Stimulated activated CD8-positive, alpha-beta memory T cell treated with anti-CD3 and anti-CD28 coated beads, Interleukin-15, amount 100 ng/mL, for 4 hours (primary cell): ENCODE results near the gene AKR7A3.

Experiments
- DNase-seq, 2 donors: peaks; one replicate each; pipeline ENCODE4 v3.0.0-alpha.2; 2020; ENCODE audit warnings: low read depth in 2 of 2

Gene AKR7A3

GRCh38 chr1:19288324-19289241 lies at the start of gene AKR7A3:
Gene AKR7A3 (minus strand): TSS chr1:19288770. CDS start chr1:19288709, 61 bp downstream.
- peak in 1 of 2 donors; percentile 13 for DNase-seq

GRCh38 chr1:19338323-19338762 lies 49.8 kb upstream of the AKR7A3 start:
- DNase-seq, result no peak

- no peak for DNase-seq
These were observed 48.7 kb upstream of the AKR7A3 start for GRCh38 chr1:19337289-19337688.

GRCh38 chr1:19336543-19336942 lies 48.0 kb upstream of the AKR7A3 start:
- DNase-seq, result peak in 1 of 2 donors; percentile 19

GRCh38 chr1:19333587-19334354 lies 45.2 kb upstream of the AKR7A3 start:
- DNase-seq, result no peak

- DNase-seq, result no peak
These were observed 44.3 kb upstream of the AKR7A3 start for GRCh38 chr1:19332832-19333231.

- DNase-seq, result no peak
These were observed 42.8 kb upstream of the AKR7A3 start for GRCh38 chr1:19331262-19331878.

GRCh38 chr1:19330449-19331135 lies 42.0 kb upstream of the AKR7A3 start:
- DNase-seq, result no peak

GRCh38 chr1:19329611-19330010 lies 41.0 kb upstream of the AKR7A3 start:
- DNase-seq, result no peak

- no peak for DNase-seq
These were observed 40.6 kb upstream of the AKR7A3 start for GRCh38 chr1:19329188-19329587.

- DNase-seq, result no peak
These were observed 39.9 kb upstream of the AKR7A3 start for GRCh38 chr1:19328486-19328885.

GRCh38 chr1:19327736-19328135 lies 39.2 kb upstream of the AKR7A3 start:
- no peak for DNase-seq

GRCh38 chr1:19327301-19327700 lies 38.7 kb upstream of the AKR7A3 start:
- DNase-seq, result no peak

GRCh38 chr1:19326748-19327065 lies 38.1 kb upstream of the AKR7A3 start:
- DNase-seq, result no peak

- no peak for DNase-seq
These were observed 37.6 kb upstream of the AKR7A3 start for GRCh38 chr1:19325958-19326747.

- DNase-seq, result no peak
These were observed 36.9 kb upstream of the AKR7A3 start for GRCh38 chr1:19325368-19325957.

GRCh38 chr1:19324665-19324990 lies 36.1 kb upstream of the AKR7A3 start:
- DNase-seq, result no peak

- no peak for DNase-seq
These were observed 35.6 kb upstream of the AKR7A3 start for GRCh38 chr1:19323987-19324664.

GRCh38 chr1:19322481-19322880 lies 33.9 kb upstream of the AKR7A3 start:
- DNase-seq, result no peak

- no peak for DNase-seq
These were observed 32.5 kb upstream of the AKR7A3 start for GRCh38 chr1:19321071-19321470.
